Esophagus muscularis mucosa (tissue), 4 donors: ENCODE data around the gene THSD4. TPM values are rescaled to one million over a fixed set of nuclear protein-coding genes. Genes with fewer than 3 reads are reported as not detected.

Source experiments
- DNase-seq: peaks from one replicate; pipeline ENCODE4 v3.0.0-alpha.2; 2017; ENCODE audit errors: extremely low spot score
- H3K27ac ChIP-seq, 4 donors: fragments of 200-600 bp; sonication (generic); replicated peaks in 1 of 4; 1 replicate in 3 of 4; 2 replicates in 1 of 4; pipeline ENCODE4 v1.5.1; 2016 to 2019; ENCODE audit warnings: mild to moderate bottlenecking in 1 of 4
- H3K27me3 ChIP-seq, 4 donors: fragments of 200-600 bp; sonication (generic); one replicate each; pipeline versions ENCODE4 v1.5.1 to v1.6.0; 2016 to 2019
- H3K36me3 ChIP-seq, 4 donors: fragments of 200-600 bp; sonication (generic); one replicate each; pipeline ENCODE4 v1.5.1; 2016 to 2019
- H3K4me1 ChIP-seq, 4 donors: fragments of 200-600 bp; sonication (generic); one replicate each; pipeline ENCODE4 v1.5.1; 2016 to 2019
- H3K4me3 ChIP-seq, 4 donors: fragments of 200-600 bp; sonication (generic); 1 replicate in 2 of 4; 2 replicates in 2 of 4; pipeline ENCODE4 v1.5.1; 2016 to 2019; ENCODE audit warnings: mild to moderate bottlenecking in 4 of 4, moderate library complexity in 1 of 4
- H3K9me3 ChIP-seq, 4 donors: fragments of 200-600 bp; sonication (generic); 1 replicate in 3 of 4; 2 replicates in 1 of 4; pipeline ENCODE4 v1.5.1; 2016 to 2019
- CTCF ChIP-seq, 3 experiments: fragments of 200-600 bp in 2 of 3; fragments of 450-650 bp in 1 of 3; sonication (generic) in 2 of 3; IDR thresholded peaks; one replicate each; pipeline ENCODE4 v1.5.1; 2017 to 2019; ENCODE audit warnings: antibody characterized with exemption in 3 of 3, mild to moderate bottlenecking in 2 of 3, moderate library complexity in 1 of 3
- EP300 ChIP-seq: sonication (generic); formaldehyde crosslinking; IDR thresholded peaks from one replicate; pipeline ENCODE4 v1.6.1; 2017; ENCODE audit warnings: antibody characterized with exemption
- POLR2A ChIP-seq: fragments of 450-650 bp; IDR thresholded peaks from one replicate; pipeline ENCODE4 v1.6.1; 2017; ENCODE audit warnings: antibody characterized with exemption, moderate library complexity, mild to moderate bottlenecking, low read depth
- POLR2AphosphoS5 ChIP-seq, 2 donors: sonication (generic); formaldehyde crosslinking; IDR thresholded peaks; one replicate each; pipeline ENCODE4 v1.6.1; 2017; ENCODE audit warnings: antibody characterized with exemption in 2 of 2
- WGBS: methylation state at CpG from one replicate; pipeline ENCODE4 v1.1.5; 2018; 5-methylcytosine and 5-hydroxymethylcytosine counted together
- intact Hi-C: fragments of 100-400 bp; cut with DNase I; formaldehyde crosslinking; loops from one replicate; pipeline ENCODE4 v1.15.1; 2023
- total RNA-seq, 4 donors: library from RNA; depleted of rRNA; stranded (reverse); fragments of >200 nt; gene quantifications; one replicate each; pipeline versions ENCODE4 v1.1.0 to v1.2.1, GENCODE V29; 2016

THSD4 gene
- total RNA-seq, 4 donors from 2014 or later, result 3.2 to 6.6 (median 5.6) TPM

GRCh38 chr15:71777216-71777943 lies 662.1 kb downstream of the THSD4 start:
- H3K27me3 ChIP-seq, result no peaks in the 10 kb centered on the region
- no peak overlapping the region for H3K27ac ChIP-seq
- no peaks in the 10 kb centered on the region for H3K9me3 ChIP-seq
- H3K36me3 ChIP-seq, result no peaks in the 10 kb centered on the region
- no peak overlapping the region for H3K4me3 ChIP-seq
- intact Hi-C loops, result no loop called here
- no peak for DNase-seq
- H3K4me1 ChIP-seq, result peaks cover 0 to 6% (median 5%) of the 10 kb centered on the region in 4 donors
- TF ChIP-seq EP300, result no peak
- TF ChIP-seq POLR2A, result no peak
- no peak for TF ChIP-seq POLR2AphosphoS5 (IDR thresholded peaks at IDR 0.05)
- TF ChIP-seq CTCF (IDR thresholded peaks at IDR 0.05), result no peak
- WGBS, result 89% methylated on average over 8 of the region's 16 CpGs

- 89% methylated on average over 6 of the region's 6 CpGs for WGBS
- intact Hi-C loops, result no loop called here
- no peak overlapping the region for H3K27ac ChIP-seq
These were observed 664.0 kb downstream of the THSD4 start for GRCh38 chr15:71779073-71779797.

GRCh38 chr15:71780115-71780976 lies 665.1 kb downstream of the THSD4 start:
- H3K9me3 ChIP-seq, result no peaks in the 10 kb centered on the region
- H3K27ac ChIP-seq, result no peak overlapping the region
- WGBS, result 32% methylated on average over 13 of the region's 13 CpGs
- no peak for DNase-seq
- intact Hi-C loops, result no loop called here
- peaks cover 0 to 6% (median 5%) of the 10 kb centered on the region in 4 donors for H3K4me1 ChIP-seq
- no peak overlapping the region for H3K4me3 ChIP-seq
- TF ChIP-seq CTCF (IDR thresholded peaks at IDR 0.05) (peak; percentile 43 to 73 (median 51)), POLR2A (no peak)
- no peaks in the 10 kb centered on the region for H3K36me3 ChIP-seq
- H3K27me3 ChIP-seq, result peaks cover 0 to 10% (median 0%) of the 10 kb centered on the region in 4 donors

More at GRCh38 chr15:71779073-71779797, 664.0 kb downstream of the THSD4 start:
- no peak overlapping the region for H3K4me3 ChIP-seq
- no peak for DNase-seq
- no peaks in the 10 kb centered on the region for H3K36me3 ChIP-seq
- TF ChIP-seq CTCF (IDR thresholded peaks at IDR 0.05), result no peak
- no peak for TF ChIP-seq POLR2AphosphoS5 (IDR thresholded peaks at IDR 0.05)
- no peak for TF ChIP-seq EP300
- no peak for TF ChIP-seq POLR2A
- H3K9me3 ChIP-seq, result no peaks in the 10 kb centered on the region
- H3K4me1 ChIP-seq, result peaks cover 0 to 6% (median 5%) of the 10 kb centered on the region in 4 donors
- no peaks in the 10 kb centered on the region for H3K27me3 ChIP-seq

GRCh38 chr15:71781179-71781964 lies 666.1 kb downstream of the THSD4 start:
- no peak for DNase-seq
- Histone ChIP-seq H3K9me3 (no peaks in the 10 kb centered on the region), H3K27ac (no peak overlapping the region), H3K4me3 (no peak overlapping the region), H3K4me1 (peaks cover 0 to 6% (median 5%) of the 10 kb centered on the region in 4 donors), H3K27me3 (peaks cover 0 to 11% (median 0%) of the 10 kb centered on the region in 4 donors), H3K36me3 (no peaks in the 10 kb centered on the region)
- intact Hi-C loops, result no loop called here
- WGBS, result 81% methylated on average over 7 of the region's 9 CpGs
- TF ChIP-seq EP300 (no peak), POLR2A (no peak), CTCF (IDR thresholded peaks at IDR 0.05) (no peak), POLR2AphosphoS5 (IDR thresholded peaks at IDR 0.05) (no peak)
